Measurements from ENCODE around the gene KIF18B. TPM values are rescaled to one million over a fixed set of nuclear protein-coding genes. Genes with fewer than 3 reads are reported as not detected.
"Not testable (repeated sequence)": the region's sequence is repeated elsewhere in the genome, so short reads cannot be mapped to it uniquely, and the experiment has no call there.

The KIF18B gene
- total RNA-seq, 1 donor from 2014 or later = 0.89 TPM

GRCh38 chr17:44955674-44956425 lies 8.3 kb upstream of the KIF18B start:
- no peaks in the 10 kb centered on the region for H3K36me3 ChIP-seq
- peak; percentile 8 for DNase-seq
- no peak for ATAC-seq
- no peak overlapping the region for H3K4me3 ChIP-seq
- H3K4me1 ChIP-seq = peaks cover 14% of the 10 kb centered on the region
- intact Hi-C loops (cut with DNase I) = no loop called here
- no peak overlapping the region for H3K27ac ChIP-seq
- H3K27me3 ChIP-seq (ENCODE audit: low read depth) = peaks cover 39% of the 10 kb centered on the region
- H3K9me3 ChIP-seq = no peaks in the 10 kb centered on the region
- TF ChIP-seq, protein P1, sequence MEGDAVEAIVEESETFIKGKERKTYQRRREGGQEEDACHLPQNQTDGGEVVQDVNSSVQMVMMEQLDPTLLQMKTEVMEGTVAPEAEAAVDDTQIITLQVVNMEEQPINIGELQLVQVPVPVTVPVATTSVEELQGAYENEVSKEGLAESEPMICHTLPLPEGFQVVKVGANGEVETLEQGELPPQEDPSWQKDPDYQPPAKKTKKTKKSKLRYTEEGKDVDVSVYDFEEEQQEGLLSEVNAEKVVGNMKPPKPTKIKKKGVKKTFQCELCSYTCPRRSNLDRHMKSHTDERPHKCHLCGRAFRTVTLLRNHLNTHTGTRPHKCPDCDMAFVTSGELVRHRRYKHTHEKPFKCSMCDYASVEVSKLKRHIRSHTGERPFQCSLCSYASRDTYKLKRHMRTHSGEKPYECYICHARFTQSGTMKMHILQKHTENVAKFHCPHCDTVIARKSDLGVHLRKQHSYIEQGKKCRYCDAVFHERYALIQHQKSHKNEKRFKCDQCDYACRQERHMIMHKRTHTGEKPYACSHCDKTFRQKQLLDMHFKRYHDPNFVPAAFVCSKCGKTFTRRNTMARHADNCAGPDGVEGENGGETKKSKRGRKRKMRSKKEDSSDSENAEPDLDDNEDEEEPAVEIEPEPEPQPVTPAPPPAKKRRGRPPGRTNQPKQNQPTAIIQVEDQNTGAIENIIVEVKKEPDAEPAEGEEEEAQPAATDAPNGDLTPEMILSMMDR (IDR thresholded peaks at IDR 0.05) = no peak

GRCh38 chr17:44952946-44953475 lies 5.4 kb upstream of the KIF18B start:
- Histone ChIP-seq H3K4me1 (peaks cover 4% of the 10 kb centered on the region), H3K4me3 (no peak overlapping the region), H3K27ac (no peak overlapping the region), H3K9me3 (no peaks in the 10 kb centered on the region), H3K36me3 (no peaks in the 10 kb centered on the region), H3K27me3 (ENCODE audit: low read depth) (peaks cover 13% of the 10 kb centered on the region)
- DNase-seq (no peak), ATAC-seq (no peak)
- TF ChIP-seq, protein P1 (IDR thresholded peaks at IDR 0.05) = no peak
- intact Hi-C loops (cut with DNase I) = no loop called here

DNA sequence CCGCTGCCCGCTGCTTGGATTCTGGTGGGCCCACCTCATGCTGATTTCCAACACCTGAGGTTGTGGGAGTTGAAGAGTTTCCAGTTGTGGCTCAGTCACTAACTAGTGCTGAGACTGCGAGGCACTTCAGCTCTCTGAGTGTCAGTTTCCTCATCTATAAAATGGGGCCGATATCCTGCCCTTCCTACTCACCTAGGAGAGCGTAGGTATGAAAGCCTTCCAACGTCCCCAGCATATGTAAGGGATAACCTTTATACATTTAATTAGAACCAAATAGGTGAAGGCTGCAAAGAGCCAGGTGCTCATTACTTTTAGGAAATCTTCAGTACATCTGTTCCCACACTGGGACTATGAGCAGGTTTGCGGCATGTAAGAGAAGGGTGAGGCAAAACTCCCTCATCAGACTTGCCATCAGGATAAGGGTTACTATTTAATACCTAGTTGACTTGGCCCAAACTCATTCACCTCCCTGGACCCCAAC lies 782 bp upstream of the KIF18B start:
- intact Hi-C loops (cut with DNase I) = no loop called here
- Histone ChIP-seq H3K4me3 (peak overlapping the region; percentile 67), H3K36me3 (no peaks in the 10 kb centered on the region), H3K27ac (no peak overlapping the region), H3K27me3 (ENCODE audit: low read depth) (peaks cover 7% of the 10 kb centered on the region), H3K4me1 (peaks cover 12% of the 10 kb centered on the region), H3K9me3 (no peaks in the 10 kb centered on the region)
- ATAC-seq (no peak), DNase-seq (no peak)
- TF ChIP-seq, protein P1 (IDR thresholded peaks at IDR 0.05) = no peak

- not testable (repeated sequence) for H3K4me3 ChIP-seq, DNase-seq, ATAC-seq
These were observed 1.9 kb downstream of the KIF18B start for GRCh38 chr17:44945652-44946051.

GRCh38 chr17:44942456-44942855 lies 5.1 kb downstream of the KIF18B start:
- H3K4me3 ChIP-seq = no peak overlapping the region
- H3K36me3 ChIP-seq = no peaks in the 10 kb centered on the region
- TF ChIP-seq, protein P1 (IDR thresholded peaks at IDR 0.05) = no peak
- H3K9me3 ChIP-seq = no peaks in the 10 kb centered on the region
- peaks cover 7% of the 10 kb centered on the region for H3K27me3 ChIP-seq (ENCODE audit: low read depth)
- ATAC-seq (no peak), DNase-seq (no peak)
- H3K4me1 ChIP-seq = peaks cover 10% of the 10 kb centered on the region
- intact Hi-C loops (cut with DNase I) = no loop called here
- no peak overlapping the region for H3K27ac ChIP-seq

More at GRCh38 chr17:44945652-44946051, 1.9 kb downstream of the KIF18B start:
- H3K9me3 ChIP-seq; H3K36me3 ChIP-seq; H3K27ac ChIP-seq; H3K27me3 ChIP-seq (ENCODE audit: low read depth); intact Hi-C loops (cut with DNase I): not testable (repeated sequence)
- peaks cover 12% of the 10 kb centered on the region for H3K4me1 ChIP-seq

- H3K27me3 ChIP-seq (ENCODE audit: low read depth) = peaks cover 6% of the 10 kb centered on the region
- H3K4me1 ChIP-seq = peaks cover 3% of the 10 kb centered on the region
- no peak overlapping the region for H3K27ac ChIP-seq
- H3K4me3 ChIP-seq = no peak overlapping the region
- DNase-seq (peak; percentile 22), ATAC-seq (no peak)
- TF ChIP-seq, protein P1 (IDR thresholded peaks at IDR 0.05) = no peak
- no peaks in the 10 kb centered on the region for H3K36me3 ChIP-seq
- H3K9me3 ChIP-seq = no peaks in the 10 kb centered on the region
- intact Hi-C loops (cut with DNase I) = no loop called here
These were observed 5.8 kb downstream of the KIF18B start for GRCh38 chr17:44941712-44942331.
